Neural cell (in vitro differentiated cells): ENCODE results near the gene RFTN1.

Experiments used
- EP300 ChIP-seq: fragments of 450-650 bp; conservative IDR thresholded peaks from 2 replicates; pipeline ENCODE4 v1.6.1; 2014; ENCODE audit warnings: antibody characterized with exemption, mild to moderate bottlenecking, moderate library complexity; ENCODE audit not compliant: poor library complexity, severe bottlenecking
- EZH2 ChIP-seq: fragments of 200-600, 300-800 bp; shearing (Covaris generic), sonication (generic); IDR thresholded peaks from 2 replicates; pipeline ENCODE4 v1.6.1; 2014; ENCODE audit warnings: antibody characterized with exemption, low read length, borderline replicate concordance, mild to moderate bottlenecking; ENCODE audit not compliant: insufficient read depth, poor library complexity, severe bottlenecking
- POLR2AphosphoS5 ChIP-seq: IDR thresholded peaks from 2 replicates; pipeline ENCODE4 v1.6.1; 2012
- RAD21 ChIP-seq: fragments of 450-650 bp; conservative IDR thresholded peaks from 2 replicates; pipeline ENCODE4 v1.6.1; 2014; ENCODE audit warnings: antibody characterized with exemption, mild to moderate bottlenecking, moderate library complexity
- SMC3 ChIP-seq: fragments of 450-650 bp; conservative IDR thresholded peaks from 2 replicates; pipeline ENCODE4 v1.6.1; 2014; ENCODE audit warnings: antibody characterized with exemption, mild to moderate bottlenecking, moderate library complexity; ENCODE audit not compliant: poor library complexity
- TF ChIP-seq, protein P1 (sequence below): fragments of 450-650 bp; IDR thresholded peaks from 2 replicates; pipeline ENCODE4 v1.5.1; 2014; ENCODE audit warnings: antibody characterized with exemption, mild to moderate bottlenecking, moderate library complexity; ENCODE audit not compliant: poor library complexity, severe bottlenecking
- TF ChIP-seq, protein P2 (sequence below): IDR thresholded peaks from 2 replicates; pipeline ENCODE4 v1.6.1; 2012; ENCODE audit warnings: borderline replicate concordance

DNA sequence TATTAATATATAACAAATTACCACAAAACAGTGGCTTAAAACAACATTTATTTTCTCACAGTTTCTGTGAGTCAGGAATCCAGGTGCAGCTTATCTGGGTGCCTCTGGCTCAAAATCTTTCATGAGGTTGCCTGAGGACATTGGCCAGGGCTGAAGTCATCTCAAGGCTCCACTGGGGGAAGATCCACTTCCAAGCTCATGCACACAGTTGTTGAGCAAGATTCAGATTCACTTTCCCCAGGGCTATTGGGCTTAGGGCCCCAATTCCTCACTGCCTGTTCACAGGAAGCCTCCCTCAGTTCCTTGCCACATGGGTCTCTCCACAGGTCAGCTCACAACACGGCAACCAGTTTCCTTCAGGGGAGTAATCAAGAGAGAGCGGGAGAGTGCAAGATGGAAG, 35.0 kb downstream of the RFTN1 start:
- TF ChIP-seq, protein P1, sequence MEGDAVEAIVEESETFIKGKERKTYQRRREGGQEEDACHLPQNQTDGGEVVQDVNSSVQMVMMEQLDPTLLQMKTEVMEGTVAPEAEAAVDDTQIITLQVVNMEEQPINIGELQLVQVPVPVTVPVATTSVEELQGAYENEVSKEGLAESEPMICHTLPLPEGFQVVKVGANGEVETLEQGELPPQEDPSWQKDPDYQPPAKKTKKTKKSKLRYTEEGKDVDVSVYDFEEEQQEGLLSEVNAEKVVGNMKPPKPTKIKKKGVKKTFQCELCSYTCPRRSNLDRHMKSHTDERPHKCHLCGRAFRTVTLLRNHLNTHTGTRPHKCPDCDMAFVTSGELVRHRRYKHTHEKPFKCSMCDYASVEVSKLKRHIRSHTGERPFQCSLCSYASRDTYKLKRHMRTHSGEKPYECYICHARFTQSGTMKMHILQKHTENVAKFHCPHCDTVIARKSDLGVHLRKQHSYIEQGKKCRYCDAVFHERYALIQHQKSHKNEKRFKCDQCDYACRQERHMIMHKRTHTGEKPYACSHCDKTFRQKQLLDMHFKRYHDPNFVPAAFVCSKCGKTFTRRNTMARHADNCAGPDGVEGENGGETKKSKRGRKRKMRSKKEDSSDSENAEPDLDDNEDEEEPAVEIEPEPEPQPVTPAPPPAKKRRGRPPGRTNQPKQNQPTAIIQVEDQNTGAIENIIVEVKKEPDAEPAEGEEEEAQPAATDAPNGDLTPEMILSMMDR = no peak
- TF ChIP-seq, protein P2, sequence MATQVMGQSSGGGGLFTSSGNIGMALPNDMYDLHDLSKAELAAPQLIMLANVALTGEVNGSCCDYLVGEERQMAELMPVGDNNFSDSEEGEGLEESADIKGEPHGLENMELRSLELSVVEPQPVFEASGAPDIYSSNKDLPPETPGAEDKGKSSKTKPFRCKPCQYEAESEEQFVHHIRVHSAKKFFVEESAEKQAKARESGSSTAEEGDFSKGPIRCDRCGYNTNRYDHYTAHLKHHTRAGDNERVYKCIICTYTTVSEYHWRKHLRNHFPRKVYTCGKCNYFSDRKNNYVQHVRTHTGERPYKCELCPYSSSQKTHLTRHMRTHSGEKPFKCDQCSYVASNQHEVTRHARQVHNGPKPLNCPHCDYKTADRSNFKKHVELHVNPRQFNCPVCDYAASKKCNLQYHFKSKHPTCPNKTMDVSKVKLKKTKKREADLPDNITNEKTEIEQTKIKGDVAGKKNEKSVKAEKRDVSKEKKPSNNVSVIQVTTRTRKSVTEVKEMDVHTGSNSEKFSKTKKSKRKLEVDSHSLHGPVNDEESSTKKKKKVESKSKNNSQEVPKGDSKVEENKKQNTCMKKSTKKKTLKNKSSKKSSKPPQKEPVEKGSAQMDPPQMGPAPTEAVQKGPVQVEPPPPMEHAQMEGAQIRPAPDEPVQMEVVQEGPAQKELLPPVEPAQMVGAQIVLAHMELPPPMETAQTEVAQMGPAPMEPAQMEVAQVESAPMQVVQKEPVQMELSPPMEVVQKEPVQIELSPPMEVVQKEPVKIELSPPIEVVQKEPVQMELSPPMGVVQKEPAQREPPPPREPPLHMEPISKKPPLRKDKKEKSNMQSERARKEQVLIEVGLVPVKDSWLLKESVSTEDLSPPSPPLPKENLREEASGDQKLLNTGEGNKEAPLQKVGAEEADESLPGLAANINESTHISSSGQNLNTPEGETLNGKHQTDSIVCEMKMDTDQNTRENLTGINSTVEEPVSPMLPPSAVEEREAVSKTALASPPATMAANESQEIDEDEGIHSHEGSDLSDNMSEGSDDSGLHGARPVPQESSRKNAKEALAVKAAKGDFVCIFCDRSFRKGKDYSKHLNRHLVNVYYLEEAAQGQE = no peak
- TF ChIP-seq RAD21 (no peak), EZH2 (no peak), EP300 (no peak), POLR2AphosphoS5 (no peak), SMC3 (no peak)
